ENCODE measurements around the gene B3GAT3.

B3GAT3 gene

GRCh38 chr11:62604460-62605120, 17.2 kb downstream of the B3GAT3 start:
- TF ChIP-seq TEAD4 (IDR thresholded peaks at IDR 0.05): no peak

- TF ChIP-seq TCF12 (IDR thresholded peaks at IDR 0.05; ENCODE audit: low read depth) (no peak), EP300 (IDR thresholded peaks at IDR 0.05; ENCODE audit: borderline replicate concordance) (no peak), TAF1 (IDR thresholded peaks at IDR 0.05; ENCODE audit: low read depth) (no peak), TEAD4 (IDR thresholded peaks at IDR 0.05) (no peak), MAX (IDR thresholded peaks at IDR 0.05) (no peak), ZBTB7A (IDR thresholded peaks at IDR 0.05; ENCODE audit: low read depth) (no peak), USF1 (IDR thresholded peaks at IDR 0.05) (no peak), EGR1 (IDR thresholded peaks at IDR 0.05) (no peak), RAD21 (IDR thresholded peaks at IDR 0.05; ENCODE audit: low read depth) (no peak), YY1 (IDR thresholded peaks at IDR 0.05; ENCODE audit: low read depth) (no peak), REST (IDR thresholded peaks at IDR 0.05; ENCODE audit: low read depth) (no peak), NFIC (IDR thresholded peaks at IDR 0.05) (no peak)
These were observed 17.9 kb downstream of the B3GAT3 start for GRCh38 chr11:62603776-62604299.

- TF ChIP-seq EGR1 (IDR thresholded peaks at IDR 0.05) (no peak), TAF1 (IDR thresholded peaks at IDR 0.05; ENCODE audit: low read depth) (no peak), YY1 (IDR thresholded peaks at IDR 0.05; ENCODE audit: low read depth) (no peak), CREB1 (IDR thresholded peaks at IDR 0.05; ENCODE audit: low read depth) (no peak), NFIC (IDR thresholded peaks at IDR 0.05) (no peak), FOXM1 (IDR thresholded peaks at IDR 0.05; ENCODE audit: borderline replicate concordance, low read depth) (no peak), USF1 (IDR thresholded peaks at IDR 0.05) (no peak), REST (IDR thresholded peaks at IDR 0.05; ENCODE audit: low read depth) (no peak), EP300 (IDR thresholded peaks at IDR 0.05; ENCODE audit: borderline replicate concordance) (no peak), MAX (IDR thresholded peaks at IDR 0.05) (no peak), TEAD4 (IDR thresholded peaks at IDR 0.05) (no peak), ZBTB7A (IDR thresholded peaks at IDR 0.05; ENCODE audit: low read depth) (no peak), RAD21 (IDR thresholded peaks at IDR 0.05; ENCODE audit: low read depth) (no peak), CEBPB (IDR thresholded peaks at IDR 0.05) (no peak), TCF12 (IDR thresholded peaks at IDR 0.05; ENCODE audit: low read depth) (no peak)
These were observed 18.7 kb downstream of the B3GAT3 start for GRCh38 chr11:62603072-62603408.

- TF ChIP-seq YY1 (IDR thresholded peaks at IDR 0.05; ENCODE audit: low read depth) (no peak), EP300 (IDR thresholded peaks at IDR 0.05; ENCODE audit: borderline replicate concordance) (no peak), MAX (IDR thresholded peaks at IDR 0.05) (peak; percentile 98), TEAD4 (IDR thresholded peaks at IDR 0.05) (no peak), FOXM1 (IDR thresholded peaks at IDR 0.05; ENCODE audit: borderline replicate concordance, low read depth) (no peak), CEBPB (IDR thresholded peaks at IDR 0.05) (no peak), TCF12 (IDR thresholded peaks at IDR 0.05; ENCODE audit: low read depth) (no peak), REST (IDR thresholded peaks at IDR 0.05; ENCODE audit: low read depth) (no peak), RAD21 (IDR thresholded peaks at IDR 0.05; ENCODE audit: low read depth) (no peak), CREB1 (IDR thresholded peaks at IDR 0.05; ENCODE audit: low read depth) (no peak; the same call in 1 of the 2 replicates), ZBTB7A (IDR thresholded peaks at IDR 0.05; ENCODE audit: low read depth) (0 out of 2 replicates have a peak, but pooled peaks have one; percentile 36), NFIC (IDR thresholded peaks at IDR 0.05) (0 out of 2 replicates have a peak, but pooled peaks have one; percentile 6), USF1 (IDR thresholded peaks at IDR 0.05) (peak; percentile 94)
These were observed 19.4 kb downstream of the B3GAT3 start for GRCh38 chr11:62602141-62603071.
